ENCODE data around the gene FZD2.
"Not testable (repeated sequence)": the region's sequence is repeated elsewhere in the genome, so short reads cannot be mapped to it uniquely, and the experiment has no call there.

FZD2 gene

DNA sequence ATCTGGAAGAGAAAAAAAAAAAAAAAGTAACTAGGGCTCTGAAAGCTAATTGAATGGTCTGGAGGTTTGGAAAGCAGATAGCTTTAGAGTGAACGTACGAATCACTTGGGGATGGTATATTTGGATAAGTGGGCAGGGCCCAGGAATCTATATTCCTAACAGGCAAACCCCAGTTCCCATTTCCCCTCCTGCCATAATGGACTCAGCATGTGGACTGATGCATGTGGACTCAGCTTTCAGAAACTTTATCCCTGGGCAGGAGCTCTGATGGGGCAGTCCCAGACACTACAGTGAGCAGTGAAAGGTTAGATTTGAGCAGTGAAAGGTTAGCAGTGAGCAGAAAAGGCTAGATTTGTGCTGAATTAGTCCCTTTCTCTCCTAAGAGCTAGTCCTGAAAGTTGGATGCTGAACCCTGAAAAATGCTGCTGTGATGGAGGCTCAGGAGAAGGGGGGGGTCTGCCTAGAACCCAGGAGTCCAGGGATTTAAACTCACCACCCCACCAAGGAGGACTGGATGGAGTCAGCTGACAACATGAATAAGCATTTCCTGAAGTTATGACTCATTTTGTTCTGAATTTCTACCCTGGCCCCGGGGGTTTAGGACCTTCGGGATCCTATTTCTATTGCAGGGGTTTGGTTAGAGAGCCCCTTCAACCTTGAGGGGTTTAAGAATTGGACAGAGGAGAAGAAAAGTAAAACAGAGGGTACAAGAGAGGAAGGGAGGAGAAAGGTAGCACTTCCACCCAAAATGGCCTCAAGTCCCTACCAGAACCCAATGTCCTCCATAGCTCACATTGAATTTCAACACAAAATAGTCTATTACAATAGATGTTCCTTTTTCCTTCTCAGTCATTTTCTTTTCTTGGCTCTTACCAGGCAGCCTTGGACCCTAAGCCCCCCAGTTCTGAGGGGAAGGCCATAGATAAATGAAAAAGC lies 10.3 kb upstream of the FZD2 start:
- DNase-seq (ENCODE audit: low read depth in 2 of 2) = no peak

DNA sequence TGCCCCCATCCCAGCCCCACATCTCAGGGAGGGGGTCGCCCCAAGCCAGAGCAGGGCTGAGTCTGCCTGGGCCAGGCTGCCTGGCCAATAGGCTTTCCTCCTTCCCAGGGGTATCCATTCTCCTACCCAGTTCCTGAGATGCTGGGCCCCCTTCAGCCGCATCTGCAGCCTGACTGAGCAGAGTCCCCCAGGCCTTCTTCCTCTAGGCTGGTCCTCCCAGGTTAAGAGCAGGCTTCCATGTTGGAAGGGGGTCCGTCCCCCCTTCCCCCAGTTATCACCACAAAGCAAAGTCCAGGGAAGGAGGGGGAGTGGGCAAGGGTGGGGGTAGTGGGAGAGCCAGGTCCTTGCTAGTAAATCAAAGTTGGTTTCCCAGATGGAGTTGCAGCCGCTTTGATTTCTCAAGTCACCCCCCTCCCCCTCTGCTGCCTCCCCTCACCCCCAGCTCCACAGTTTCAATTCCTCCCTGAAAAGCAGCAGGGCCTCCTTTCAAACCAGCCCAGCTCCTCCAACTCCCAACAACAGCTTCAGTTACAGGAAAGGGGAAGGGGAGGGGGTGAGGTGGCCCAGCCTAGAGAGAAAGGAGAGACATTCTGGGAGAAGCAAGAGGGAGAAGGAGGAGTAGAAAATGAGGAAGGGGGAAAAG lies 9.5 kb upstream of the FZD2 start:
- no peak for DNase-seq (ENCODE audit: low read depth in 2 of 2)

DNA sequence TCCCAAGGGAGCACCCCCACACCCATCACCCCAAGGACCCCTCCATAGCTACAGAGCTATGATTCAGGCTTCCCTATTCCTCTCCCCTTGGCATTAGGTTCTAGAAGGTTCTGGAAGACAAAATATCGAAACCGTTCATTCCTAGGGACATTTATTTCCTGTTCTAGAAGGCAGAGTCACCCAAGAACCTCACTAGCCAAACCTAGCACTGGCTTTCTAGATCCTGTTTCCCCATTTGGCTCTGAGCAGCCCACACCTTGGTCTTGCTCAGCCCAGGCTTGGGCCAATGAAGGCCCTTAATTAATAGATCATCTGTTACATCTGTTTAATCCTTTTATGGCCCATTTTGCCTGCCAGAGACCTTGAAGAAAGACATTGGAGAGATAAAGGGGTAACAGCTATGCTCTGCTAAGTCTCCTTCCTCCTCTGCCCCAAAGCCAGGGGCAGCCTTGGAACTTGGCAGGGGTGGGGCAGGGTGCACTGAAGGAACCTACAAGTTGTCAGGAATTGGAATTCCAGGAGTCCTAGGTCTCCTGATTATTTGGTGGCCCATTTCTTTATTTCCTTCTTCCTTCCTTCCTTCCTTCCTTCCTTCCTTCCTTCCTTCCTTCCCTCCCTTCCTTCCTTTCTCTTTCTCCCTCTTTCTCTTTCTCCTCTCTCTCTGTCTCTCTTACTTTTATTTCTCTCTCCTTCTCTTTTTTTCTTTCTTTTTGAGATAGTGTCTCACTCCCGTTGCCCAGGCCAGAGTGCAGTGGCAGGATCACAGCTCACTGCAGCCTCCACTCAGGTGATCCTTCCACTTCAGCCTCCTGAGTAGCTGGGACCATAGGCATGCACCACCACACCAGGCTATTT lies 8.7 kb upstream of the FZD2 start:
- no peak for DNase-seq (ENCODE audit: low read depth in 2 of 2)

DNA sequence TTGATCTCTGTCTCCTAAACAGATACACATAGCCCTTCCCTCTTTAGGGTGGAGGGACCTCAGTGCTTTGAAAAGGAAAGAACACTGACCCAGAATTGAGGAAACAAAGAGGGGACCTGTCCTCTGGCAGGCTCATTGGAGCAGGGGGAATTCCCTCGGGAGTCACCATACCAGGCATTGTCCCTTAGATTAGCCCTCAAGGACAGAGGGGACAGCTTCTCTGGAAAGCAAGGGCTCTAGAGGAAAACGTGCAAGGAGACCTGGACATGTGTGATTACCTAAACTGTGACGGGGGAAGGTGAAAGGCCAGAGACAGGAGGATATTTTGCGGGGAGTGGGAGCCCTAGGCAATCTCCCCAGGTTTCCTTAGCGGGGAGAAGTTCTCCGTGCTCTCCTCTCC lies 7.6 kb upstream of the FZD2 start:
- DNase-seq (ENCODE audit: low read depth in 2 of 2) = no peak

DNA sequence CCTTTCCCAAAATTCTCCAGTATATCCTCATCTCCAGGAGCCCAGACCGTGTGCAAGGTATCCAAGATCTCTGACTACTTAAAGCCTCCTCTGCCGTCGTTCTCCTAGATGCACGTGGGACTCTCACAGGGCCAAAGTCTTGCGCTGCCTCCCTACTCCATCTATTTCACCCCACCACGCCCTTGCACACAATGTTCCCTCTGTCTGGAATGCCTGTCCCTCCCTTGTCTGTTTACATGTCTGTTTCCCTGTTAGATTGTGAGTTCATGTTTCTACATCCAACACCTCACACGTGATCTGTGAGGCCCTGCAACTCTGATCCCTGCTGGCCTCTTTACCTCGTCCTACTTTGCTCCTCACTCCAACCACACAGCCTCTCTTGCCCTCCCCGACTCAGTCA lies 4.9 kb upstream of the FZD2 start:
- DNase-seq (ENCODE audit: low read depth in 2 of 2) = no peak

DNA sequence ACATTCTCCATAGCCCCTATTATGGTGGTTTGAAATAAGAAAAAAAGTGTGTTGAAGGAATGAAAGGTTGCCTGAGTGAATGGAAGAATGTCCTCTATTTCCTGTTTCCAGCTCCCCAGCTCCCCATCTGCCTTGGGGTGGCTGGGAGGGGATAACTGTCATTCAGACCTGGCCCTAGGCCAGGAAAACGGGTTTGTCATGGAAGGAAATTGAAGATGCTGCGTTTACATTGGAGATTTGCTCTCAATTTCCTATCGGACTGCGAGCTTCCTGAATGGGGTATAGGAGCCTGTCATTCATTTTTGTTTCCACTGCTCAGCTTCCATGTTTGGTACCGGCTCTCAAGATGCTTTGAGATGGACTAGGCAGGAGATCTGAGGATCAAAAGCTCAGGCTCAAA lies 2.2 kb upstream of the FZD2 start:
- no peak for DNase-seq (ENCODE audit: low read depth in 2 of 2)

DNA sequence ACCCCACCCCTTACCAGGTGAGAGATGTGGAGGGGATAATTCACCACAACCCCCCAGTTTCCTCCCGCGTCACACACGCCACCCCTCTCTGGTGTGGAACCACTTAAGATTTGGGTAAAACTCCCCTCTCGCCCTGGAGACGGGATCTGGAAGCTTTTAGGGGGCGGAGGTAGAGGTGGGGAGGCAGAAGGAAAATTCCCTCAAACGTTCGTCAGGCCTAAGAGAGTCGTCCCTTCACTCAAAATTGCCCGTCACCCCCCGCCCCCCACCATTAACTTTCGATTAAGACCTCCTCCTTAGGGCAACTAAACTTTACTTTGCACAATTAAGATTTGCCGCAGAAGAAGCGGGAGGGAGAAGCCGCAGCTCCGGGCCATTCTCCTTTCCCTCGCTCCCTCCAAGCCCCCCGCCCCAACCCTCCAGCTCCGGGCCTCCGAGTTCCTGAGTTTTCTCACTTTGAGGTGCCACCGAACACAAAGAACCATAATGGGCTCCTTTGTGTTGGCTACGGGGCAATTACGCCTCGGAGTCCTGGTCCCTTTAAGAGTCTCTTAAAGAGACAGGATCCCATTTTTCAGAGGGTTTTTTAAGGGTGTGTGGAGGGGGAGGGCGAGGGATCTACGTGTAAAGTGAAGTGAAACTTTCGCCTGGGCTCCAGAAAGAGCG lies 985 bp upstream of the FZD2 start:
- no peak for DNase-seq (ENCODE audit: low read depth in 2 of 2)

DNA sequence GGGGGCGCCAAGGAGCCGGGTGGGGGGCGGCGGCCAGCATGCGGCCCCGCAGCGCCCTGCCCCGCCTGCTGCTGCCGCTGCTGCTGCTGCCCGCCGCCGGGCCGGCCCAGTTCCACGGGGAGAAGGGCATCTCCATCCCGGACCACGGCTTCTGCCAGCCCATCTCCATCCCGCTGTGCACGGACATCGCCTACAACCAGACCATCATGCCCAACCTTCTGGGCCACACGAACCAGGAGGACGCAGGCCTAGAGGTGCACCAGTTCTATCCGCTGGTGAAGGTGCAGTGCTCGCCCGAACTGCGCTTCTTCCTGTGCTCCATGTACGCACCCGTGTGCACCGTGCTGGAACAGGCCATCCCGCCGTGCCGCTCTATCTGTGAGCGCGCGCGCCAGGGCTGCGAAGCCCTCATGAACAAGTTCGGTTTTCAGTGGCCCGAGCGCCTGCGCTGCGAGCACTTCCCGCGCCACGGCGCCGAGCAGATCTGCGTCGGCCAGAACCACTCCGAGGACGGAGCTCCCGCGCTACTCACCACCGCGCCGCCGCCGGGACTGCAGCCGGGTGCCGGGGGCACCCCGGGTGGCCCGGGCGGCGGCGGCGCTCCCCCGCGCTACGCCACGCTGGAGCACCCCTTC lies 484 bp downstream of the FZD2 start:
- DNase-seq (ENCODE audit: low read depth in 2 of 2) = peak in 1 of 2 donors; percentile 8

DNA sequence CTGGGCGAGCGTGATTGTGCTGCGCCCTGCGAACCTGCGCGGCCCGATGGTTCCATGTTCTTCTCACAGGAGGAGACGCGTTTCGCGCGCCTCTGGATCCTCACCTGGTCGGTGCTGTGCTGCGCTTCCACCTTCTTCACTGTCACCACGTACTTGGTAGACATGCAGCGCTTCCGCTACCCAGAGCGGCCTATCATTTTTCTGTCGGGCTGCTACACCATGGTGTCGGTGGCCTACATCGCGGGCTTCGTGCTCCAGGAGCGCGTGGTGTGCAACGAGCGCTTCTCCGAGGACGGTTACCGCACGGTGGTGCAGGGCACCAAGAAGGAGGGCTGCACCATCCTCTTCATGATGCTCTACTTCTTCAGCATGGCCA lies 1.0 kb downstream of the FZD2 start:
- DNase-seq (ENCODE audit: low read depth in 2 of 2) = no peak

DNA sequence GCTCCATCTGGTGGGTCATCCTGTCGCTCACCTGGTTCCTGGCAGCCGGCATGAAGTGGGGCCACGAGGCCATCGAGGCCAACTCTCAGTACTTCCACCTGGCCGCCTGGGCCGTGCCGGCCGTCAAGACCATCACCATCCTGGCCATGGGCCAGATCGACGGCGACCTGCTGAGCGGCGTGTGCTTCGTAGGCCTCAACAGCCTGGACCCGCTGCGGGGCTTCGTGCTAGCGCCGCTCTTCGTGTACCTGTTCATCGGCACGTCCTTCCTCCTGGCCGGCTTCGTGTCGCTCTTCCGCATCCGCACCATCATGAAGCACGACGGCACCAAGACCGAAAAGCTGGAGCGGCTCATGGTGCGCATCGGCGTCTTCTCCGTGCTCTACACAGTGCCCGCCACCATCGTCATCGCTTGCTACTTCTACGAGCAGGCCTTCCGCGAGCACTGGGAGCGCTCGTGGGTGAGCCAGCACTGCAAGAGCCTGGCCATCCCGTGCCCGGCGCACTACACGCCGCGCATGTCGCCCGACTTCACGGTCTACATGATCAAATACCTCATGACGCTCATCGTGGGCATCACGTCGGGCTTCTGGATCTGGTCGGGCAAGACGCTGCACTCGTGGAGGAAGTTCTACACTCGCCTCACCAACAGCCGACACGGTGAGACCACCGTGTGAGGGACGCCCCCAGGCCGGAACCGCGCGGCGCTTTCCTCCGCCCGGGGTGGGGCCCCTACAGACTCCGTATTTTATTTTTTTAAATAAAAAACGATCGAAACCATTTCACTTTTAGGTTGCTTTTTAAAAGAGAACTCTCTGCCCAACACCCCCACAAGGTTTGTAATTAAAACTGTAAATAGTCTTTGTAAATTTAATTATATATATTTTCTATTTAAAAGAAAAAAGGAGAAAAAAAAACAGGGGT lies 1.7 kb downstream of the FZD2 start:
- no peak for DNase-seq (ENCODE audit: low read depth in 2 of 2)

DNA sequence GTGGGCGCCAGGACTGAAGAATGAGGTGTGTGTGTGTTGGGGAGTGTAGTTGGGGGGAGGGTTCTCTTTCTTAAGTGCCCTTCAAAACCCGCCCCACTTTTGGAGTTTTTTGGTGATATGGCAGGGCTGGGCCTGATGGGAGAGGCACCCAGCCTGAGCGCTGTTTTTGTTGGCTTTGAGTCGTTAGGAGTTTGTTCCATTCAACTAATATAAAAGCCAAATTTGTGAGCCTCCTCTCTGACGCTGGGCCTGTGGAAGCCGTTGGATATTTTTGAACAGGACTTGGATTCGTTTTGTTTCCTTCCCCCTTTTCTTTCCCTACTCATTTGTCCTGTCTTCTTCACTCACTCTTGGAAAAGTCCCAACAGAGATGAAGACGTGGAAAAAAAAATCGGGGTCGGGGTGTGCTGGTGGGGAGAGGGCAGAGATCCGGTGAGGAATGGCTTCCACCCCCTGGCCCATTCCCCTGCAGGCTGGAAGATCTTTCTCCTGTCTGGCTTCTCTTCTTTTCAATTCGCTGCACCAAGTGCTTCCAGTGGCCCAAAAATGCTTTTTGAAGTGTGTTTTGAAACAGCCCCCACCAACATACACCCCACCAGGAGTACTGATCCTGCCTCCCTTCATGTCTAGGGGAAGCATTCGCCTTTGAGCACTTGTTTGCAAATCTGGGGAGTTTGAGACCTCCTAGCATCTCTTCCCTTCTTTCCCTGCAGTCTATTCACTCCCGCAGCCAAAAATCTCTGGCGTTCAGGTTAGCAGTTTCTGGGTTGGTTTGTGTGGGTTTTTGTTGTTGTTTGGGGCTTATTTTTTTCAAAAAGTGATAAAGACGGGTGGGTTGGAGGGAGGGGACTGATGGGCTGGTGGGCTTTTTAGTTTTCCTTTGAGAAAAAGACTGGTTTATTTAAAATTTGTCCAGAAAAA lies 2.6 kb downstream of the FZD2 start:
- DNase-seq (ENCODE audit: low read depth in 2 of 2) = no peak

DNA sequence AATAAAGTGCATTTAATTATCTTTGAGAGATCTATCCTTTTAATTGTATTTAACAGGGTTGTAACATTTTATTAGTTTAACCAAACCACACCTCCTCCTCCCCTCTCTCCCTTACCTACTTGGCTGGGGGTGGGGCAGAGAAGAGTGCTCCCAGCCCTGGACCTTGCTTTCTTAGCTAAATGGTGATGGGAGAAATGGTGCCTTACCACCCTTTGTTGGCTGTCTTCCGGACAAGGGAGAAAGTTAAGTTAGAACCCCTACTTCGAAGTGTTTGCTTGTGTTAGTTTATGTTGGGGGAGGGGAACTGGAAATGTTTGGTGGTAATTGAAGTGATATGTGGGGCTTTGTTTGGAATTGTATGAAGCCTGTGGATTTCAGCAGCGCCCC lies 3.9 kb downstream of the FZD2 start:
- DNase-seq (ENCODE audit: low read depth in 2 of 2) = no peak

DNA sequence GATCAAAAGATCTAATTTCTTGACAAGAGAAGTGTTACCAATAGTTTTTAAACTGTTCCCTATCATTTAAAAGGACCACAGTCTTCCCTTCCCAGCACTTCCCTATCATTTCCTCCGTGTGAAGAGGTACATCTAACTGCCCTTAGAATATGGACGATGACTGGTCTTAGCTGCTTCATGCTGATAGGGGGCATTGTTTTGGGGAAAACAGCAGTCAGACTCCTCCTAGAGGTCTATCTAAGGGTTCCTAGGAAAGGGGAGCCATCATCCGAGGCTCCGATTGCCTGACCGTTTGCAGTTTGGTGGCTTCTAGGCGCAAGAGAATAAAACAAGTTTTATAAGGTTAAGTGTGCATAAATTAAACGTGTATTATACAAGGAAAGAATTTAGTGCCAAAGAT lies 7.1 kb downstream of the FZD2 start:
- DNase-seq (ENCODE audit: low read depth in 2 of 2) = no peak

DNA sequence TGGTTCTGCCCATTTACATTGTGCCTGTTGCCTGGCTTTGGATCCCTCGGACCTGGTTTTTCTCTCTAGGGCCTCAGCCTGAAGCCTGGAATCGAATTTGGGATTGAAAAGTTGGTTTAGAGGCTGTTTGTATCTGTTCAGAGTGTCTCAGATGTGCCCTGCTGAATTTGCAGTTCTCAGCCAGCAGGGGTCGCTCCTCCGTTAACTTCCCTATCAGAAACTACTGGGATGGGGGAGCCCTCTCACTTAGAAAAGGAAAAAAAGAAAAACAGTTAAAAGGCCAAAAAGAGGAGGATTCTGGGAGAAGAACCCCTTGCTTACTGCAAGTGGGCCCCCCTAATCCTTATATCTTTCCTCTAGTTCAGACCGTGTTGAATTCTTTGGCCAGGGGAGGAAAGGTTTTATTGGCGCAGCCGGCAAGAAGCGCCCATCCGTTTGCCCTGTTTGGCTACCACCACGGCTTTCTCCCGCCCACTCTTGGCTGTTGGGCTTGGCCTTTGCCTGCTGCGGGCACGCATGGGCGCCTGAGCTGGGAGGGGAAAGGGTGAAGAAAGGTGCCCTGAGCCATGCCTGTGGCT lies 8.7 kb downstream of the FZD2 start:
- DNase-seq (ENCODE audit: low read depth in 2 of 2) = no peak

DNA sequence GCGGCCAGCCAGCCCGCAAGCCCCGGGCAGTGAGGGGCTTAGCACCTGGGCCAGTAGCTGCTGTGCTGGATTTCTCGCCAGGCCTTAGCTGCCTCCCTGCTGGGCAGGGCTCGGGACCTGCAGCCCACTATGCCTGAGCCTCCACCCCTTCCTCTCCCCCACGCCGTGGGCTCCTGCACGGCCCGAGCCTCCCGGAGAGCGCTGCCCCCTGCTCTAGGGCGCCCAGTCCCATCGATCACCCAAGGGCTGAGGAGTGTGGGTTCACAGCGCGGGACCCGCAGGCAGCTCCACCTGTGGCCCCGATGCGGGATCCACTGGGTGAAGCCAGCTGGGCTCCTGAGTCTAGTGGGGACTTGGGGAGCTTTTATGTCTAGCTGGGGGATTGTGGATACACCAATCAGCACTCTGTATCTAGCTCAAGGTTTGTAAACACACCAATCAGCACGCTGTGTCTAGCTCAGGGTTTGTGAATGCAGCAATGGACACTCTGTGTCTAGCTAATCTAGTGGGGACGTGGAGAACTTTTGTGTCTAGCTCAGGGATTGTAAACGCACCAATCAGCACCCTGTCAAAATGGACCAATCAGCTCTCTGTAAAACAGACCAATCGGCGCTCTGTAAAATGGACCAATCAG lies 11.1 kb downstream of the FZD2 start:
- not testable (repeated sequence) for DNase-seq (ENCODE audit: low read depth in 2 of 2)

DNA sequence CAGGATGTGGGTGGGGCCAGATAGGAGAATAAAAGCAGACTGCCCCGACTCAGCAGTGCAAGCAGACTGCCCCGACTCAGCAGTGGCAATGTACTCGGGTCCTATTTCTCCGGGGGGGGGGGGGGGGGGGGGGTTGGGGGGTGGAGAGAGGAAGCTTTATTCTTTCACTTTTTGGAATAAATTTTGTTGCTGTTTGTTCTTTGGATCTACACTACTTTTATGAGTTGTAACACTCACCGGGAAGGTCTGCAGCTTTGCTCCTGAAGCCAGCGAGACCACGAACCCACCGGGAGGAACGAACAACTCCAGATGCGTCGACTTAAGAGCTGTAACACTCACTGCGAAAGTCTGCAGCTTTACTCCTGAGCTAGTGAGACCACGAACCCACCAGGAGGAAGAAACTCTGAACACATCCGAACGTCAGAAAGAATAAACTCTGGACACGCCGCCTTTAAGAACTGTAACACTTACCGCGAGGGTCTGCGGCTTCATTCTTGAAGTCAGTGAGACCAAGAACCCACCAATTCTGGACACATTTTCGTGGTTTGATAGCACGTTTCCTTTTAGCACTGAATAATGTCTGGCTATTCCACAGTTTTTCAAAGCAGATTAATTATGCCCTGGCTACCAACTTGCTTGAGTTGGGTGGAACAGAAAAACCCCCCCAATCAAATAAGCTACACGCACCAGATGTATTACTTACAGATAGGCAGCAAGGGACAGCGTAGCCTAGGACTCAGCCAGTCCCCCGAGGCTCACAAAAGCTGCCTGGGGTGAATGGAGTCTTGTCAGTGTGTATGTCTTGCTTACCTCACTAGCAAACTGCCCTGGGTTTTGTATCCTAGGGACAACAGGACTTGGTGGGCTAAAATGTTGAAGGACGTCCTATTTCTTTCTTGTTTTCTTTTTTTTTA lies 11.9 kb downstream of the FZD2 start:
- no peak for DNase-seq (ENCODE audit: low read depth in 2 of 2)

DNA sequence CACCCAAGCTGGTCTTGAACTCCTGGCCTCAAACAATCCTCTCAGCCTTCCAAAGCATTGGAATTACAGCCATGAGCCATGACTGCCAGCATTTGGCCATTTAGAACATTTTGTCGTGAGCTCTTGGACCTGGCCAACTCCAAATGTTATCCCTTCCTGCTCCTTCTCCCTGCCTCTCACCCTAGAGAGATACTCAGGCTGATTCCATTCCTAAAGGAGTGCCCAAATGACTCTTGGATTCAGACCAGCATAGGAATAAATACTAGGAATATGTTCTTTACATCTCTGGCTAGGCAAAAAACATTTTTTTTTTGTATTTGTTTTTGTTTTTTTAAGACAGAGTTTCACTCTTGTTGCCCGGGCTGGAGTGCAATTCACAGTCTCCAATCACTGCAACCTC lies 15.5 kb downstream of the FZD2 start:
- no peak for DNase-seq (ENCODE audit: low read depth in 2 of 2)
